ENCODE results near the gene PMM1. TPM values are rescaled to one million over a fixed set of nuclear protein-coding genes. Genes with fewer than 3 reads are reported as not detected.
"Not testable (repeated sequence)": the region's sequence is repeated elsewhere in the genome, so short reads cannot be mapped to it uniquely, and the experiment has no call there.

Gene PMM1
- total and polyA plus RNA-seq, 11 donors, result 10.8 to 34.8 (median 22.9) TPM

DNA sequence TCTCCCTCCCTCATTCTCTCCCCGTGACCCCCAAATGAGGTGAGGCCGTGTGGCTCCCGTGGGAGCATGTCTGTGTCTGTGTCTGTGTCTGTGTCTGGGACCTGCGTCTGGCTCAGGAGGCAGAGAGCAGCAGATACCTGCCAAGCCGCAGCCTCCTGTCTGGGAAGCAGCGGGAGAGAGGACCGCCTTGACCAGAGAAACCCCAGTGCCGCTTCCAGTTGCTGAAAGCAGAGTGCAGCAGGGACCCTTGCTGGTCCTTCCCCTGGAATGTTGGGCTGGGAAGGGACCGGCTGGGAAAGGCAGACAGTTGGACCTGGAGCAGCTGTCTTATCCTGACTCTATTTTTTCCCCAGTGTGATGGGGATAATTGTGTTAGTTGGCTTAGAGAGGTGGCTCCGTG is 28.3 kb downstream of the PMM1 start:
- no peaks in the 10 kb centered on the region for H3K9me3 ChIP-seq
- intact Hi-C loops (cut with DNase I), result no loop called here
- ATAC-seq, result peak; percentile 6 to 29 (median 7)
- no peak for TF ChIP-seq POLR2A (IDR thresholded peaks at IDR 0.05)
- TF ChIP-seq, protein P1, sequence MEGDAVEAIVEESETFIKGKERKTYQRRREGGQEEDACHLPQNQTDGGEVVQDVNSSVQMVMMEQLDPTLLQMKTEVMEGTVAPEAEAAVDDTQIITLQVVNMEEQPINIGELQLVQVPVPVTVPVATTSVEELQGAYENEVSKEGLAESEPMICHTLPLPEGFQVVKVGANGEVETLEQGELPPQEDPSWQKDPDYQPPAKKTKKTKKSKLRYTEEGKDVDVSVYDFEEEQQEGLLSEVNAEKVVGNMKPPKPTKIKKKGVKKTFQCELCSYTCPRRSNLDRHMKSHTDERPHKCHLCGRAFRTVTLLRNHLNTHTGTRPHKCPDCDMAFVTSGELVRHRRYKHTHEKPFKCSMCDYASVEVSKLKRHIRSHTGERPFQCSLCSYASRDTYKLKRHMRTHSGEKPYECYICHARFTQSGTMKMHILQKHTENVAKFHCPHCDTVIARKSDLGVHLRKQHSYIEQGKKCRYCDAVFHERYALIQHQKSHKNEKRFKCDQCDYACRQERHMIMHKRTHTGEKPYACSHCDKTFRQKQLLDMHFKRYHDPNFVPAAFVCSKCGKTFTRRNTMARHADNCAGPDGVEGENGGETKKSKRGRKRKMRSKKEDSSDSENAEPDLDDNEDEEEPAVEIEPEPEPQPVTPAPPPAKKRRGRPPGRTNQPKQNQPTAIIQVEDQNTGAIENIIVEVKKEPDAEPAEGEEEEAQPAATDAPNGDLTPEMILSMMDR (IDR thresholded peaks at IDR 0.05), result no peak
- H3K36me3 ChIP-seq, result no peaks in the 10 kb centered on the region
- H3K27me3 ChIP-seq, result peaks cover 0 to 5% (median 0%) of the 10 kb centered on the region in 9 donors
- WGBS, 4 donors, result 20 to 38% (median 26%) methylated on average over 9 to 10 of the region's 10 CpGs
- peak in 3 of 5 donors; percentile 38 to 54 (median 46) for DNase-seq
- peaks cover 0 to 66% (median 29%) of the 10 kb centered on the region in 12 donors for H3K4me1 ChIP-seq
- peak overlapping the region; percentile 69 to 99 (median 92) for H3K27ac ChIP-seq
- peak overlapping the region; percentile 40 to 77 (median 58) for H3K4me3 ChIP-seq

DNA sequence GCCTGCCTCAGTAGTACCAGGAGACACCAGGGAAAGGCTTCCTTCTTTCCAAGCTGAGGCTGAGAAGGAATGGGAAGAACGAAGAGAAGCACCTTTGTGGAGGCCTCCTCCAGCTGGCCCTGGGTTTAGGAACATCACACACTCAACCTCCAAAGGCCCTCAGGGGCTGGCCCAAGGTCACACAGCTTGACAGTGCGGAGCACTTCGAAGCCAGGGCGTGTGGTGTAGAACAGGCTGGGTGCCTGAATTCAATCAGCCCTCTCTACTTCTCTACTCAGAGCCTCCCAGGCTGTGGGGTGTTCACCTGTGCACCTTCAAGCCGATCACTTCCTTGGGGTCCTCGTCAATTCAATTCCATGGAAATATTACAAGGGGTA is 29.6 kb downstream of the PMM1 start:
- Histone ChIP-seq H3K4me1 (peaks cover 0 to 62% (median 26%) of the 10 kb centered on the region in 12 donors), H3K36me3 (no peaks in the 10 kb centered on the region), H3K9me3 (no peaks in the 10 kb centered on the region), H3K27ac (peak overlapping the region; percentile 23 to 99 (median 92)), H3K27me3 (peaks cover 0 to 5% (median 0%) of the 10 kb centered on the region in 9 donors), H3K4me3 (peak overlapping the region in 10 of 12 donors; percentile 40 to 77 (median 61))
- WGBS, 4 donors, result 37 to 49% (median 45%) methylated on average over 4 to 6 of the region's 6 CpGs
- peak in 2 of 4 donors; percentile 4 to 21 for ATAC-seq
- DNase-seq, result peak in 2 of 5 donors; percentile 60 to 65
- intact Hi-C loops (cut with DNase I), result no loop called here
- TF ChIP-seq POLR2A (IDR thresholded peaks at IDR 0.05), result no peak
- TF ChIP-seq, protein P1 (IDR thresholded peaks at IDR 0.05), result no peak

DNA sequence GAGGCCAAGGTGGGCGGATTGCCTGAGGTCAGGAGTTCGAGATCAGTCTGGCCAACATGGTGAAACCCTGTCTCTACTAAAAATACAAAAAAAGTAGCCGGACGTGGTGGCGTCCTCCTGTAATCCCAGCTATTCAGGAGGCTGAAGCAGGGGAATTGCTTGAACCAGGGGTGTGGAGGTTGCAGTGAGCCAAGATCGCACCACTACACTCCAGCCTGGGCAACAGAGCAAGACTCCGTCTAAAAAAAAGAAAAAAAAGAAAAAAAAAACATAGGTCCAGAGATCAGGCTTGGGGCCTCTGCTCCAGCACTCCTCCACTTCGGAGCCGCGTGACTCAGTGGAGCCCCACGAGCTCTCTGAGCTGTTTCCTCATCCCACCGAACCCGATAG is 31.4 kb downstream of the PMM1 start:
- not testable (repeated sequence) for H3K4me3 ChIP-seq, DNase-seq, ATAC-seq, H3K27me3 ChIP-seq, H3K36me3 ChIP-seq, H3K9me3 ChIP-seq
- intact Hi-C loops (cut with DNase I), result loop anchor here in 1 of 10 donors (10.0 kb wide), 1 partner anchor 47 kb away; no protein-coding TSS in a partner anchor
- WGBS, 4 donors, result 80 to 95% (median 91%) methylated on average over 13 of the region's 13 CpGs
- peak overlapping the region in 9 of 12 donors; percentile 25 to 81 (median 64) for H3K27ac ChIP-seq
- peaks cover 0 to 55% (median 23%) of the 10 kb centered on the region in 12 donors for H3K4me1 ChIP-seq

DNA sequence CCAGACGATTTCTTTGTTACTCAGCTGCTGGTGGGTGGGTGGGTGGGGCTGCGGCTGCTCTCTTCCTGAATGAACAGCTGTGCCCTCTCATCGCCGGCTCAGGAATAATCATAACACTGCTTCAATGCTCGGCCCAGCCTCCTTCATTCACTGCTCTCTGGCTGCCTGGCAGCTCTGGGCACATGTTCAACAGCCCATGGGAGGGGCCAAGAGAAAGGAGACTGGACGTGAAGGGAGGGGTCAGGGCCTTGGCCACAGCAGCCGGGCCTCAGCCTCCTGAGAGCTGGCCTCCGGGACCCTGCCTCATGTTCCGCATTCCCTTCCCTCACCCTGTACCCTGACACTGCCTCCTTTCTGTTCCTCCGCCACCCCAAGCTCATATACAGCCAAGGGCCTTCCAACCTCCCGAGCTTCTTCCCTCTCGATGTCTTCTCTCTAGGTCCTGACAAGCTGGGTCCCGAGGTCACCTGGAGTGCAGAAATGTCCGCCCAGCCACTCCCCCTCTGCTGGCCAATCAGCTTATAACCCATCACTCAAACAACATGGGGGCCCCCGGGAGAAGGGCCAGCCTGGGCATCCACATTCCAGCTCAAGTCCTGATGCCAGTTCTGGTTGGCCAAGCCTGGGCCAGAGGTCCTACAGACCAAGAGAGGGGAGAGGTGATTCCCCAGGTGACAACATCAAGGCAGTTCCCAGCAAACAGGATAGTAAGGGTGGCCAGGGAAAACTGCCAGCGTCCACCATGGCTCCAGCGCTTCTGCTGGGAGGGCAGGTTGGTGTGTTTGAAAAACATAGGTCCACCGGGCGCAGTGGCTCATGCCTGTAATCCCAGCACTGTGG is 32.0 kb downstream of the PMM1 start:
- 38 to 43% (median 40%) methylated on average over 16 to 19 of the region's 19 CpGs for WGBS, 4 donors
- H3K4me3 ChIP-seq, result no peak overlapping the region
- peaks cover 0 to 5% (median 0%) of the 10 kb centered on the region in 9 donors for H3K27me3 ChIP-seq
- intact Hi-C loops (cut with DNase I), result loop anchor here in 1 of 10 donors (10.0 kb wide), 1 partner anchor 47 kb away; no protein-coding TSS in a partner anchor
- DNase-seq (peak; percentile 79 to 89 (median 88)), ATAC-seq (peak; percentile 13 to 68 (median 52))
- H3K4me1 ChIP-seq, result peaks cover 0 to 48% (median 18%) of the 10 kb centered on the region in 12 donors
- no peak for TF ChIP-seq POLR2A (IDR thresholded peaks at IDR 0.05)
- TF ChIP-seq, protein P1 (IDR thresholded peaks at IDR 0.05), result no peak
- H3K27ac ChIP-seq, result peak overlapping the region in 11 of 12 donors; percentile 25 to 81 (median 64)
- no peaks in the 10 kb centered on the region for H3K9me3 ChIP-seq
- no peaks in the 10 kb centered on the region for H3K36me3 ChIP-seq
